Lung (tissue), 12 donors: Measurements from ENCODE around the gene CLCF1. TPM values are rescaled to one million over a fixed set of nuclear protein-coding genes. Genes with fewer than 3 reads are reported as not detected.

Experiments
- ATAC-seq: fragments of 200-7000 bp; cut with Tn5 transposase; one replicate; pipeline ENCODE4 v1.9.1; 2020; ENCODE audit warnings: moderate number of reproducible peaks; ENCODE audit not compliant: insufficient read depth, low FRiP score
- DNase-seq, 3 donors: peaks; one replicate each; pipeline ENCODE4 v3.0.0-alpha.2; 2013 to 2017
- H3K27ac ChIP-seq, 2 donors: one replicate each; pipeline ENCODE4 v1.5.1; 2013; ENCODE audit warnings: mild to moderate bottlenecking in 2 of 2, moderate library complexity in 2 of 2, control low read depth in 1 of 2, inconsistent platforms in 1 of 2, low read depth in 1 of 2, low read length in 1 of 2
- H3K27me3 ChIP-seq, 3 donors: one replicate each; pipeline ENCODE4 v1.5.1; 2013; ENCODE audit warnings: low read length in 2 of 3; ENCODE audit not compliant: control insufficient read depth in 3 of 3, insufficient read depth in 3 of 3
- H3K36me3 ChIP-seq, 4 donors: one replicate each; pipeline ENCODE4 v1.5.1; 2013; ENCODE audit warnings: low read length in 4 of 4, mild to moderate bottlenecking in 1 of 4, moderate library complexity in 1 of 4; ENCODE audit not compliant: control insufficient read depth in 4 of 4, insufficient read depth in 4 of 4
- H3K4me1 ChIP-seq, 5 donors: one replicate each; pipeline ENCODE4 v1.5.1; 2013; ENCODE audit warnings: low read length in 5 of 5, mild to moderate bottlenecking in 2 of 5, moderate library complexity in 1 of 5; ENCODE audit not compliant: control insufficient read depth in 5 of 5, insufficient read depth in 5 of 5
- H3K4me3 ChIP-seq: one replicate; pipeline ENCODE4 v1.5.1; 2013; ENCODE audit warnings: mild to moderate bottlenecking, control low read depth, moderate library complexity
- H3K9ac ChIP-seq, 2 donors: one replicate each; pipeline ENCODE4 v1.5.1; 2013; ENCODE audit warnings: low read length in 2 of 2, control low read depth in 1 of 2; ENCODE audit not compliant: insufficient read depth in 1 of 2
- H3K9me3 ChIP-seq, 4 donors: one replicate each; pipeline ENCODE4 v1.5.1; 2013; ENCODE audit warnings: low read length in 3 of 4, mild to moderate bottlenecking in 1 of 4, moderate library complexity in 1 of 4; ENCODE audit not compliant: control insufficient read depth in 4 of 4, insufficient read depth in 3 of 4
- CTCF ChIP-seq: IDR thresholded peaks from 2 replicates; pipeline ENCODE4 v1.5.1; 2012; ENCODE audit warnings: mild to moderate bottlenecking; ENCODE audit errors: control extremely low read depth, extremely low read depth
- WGBS, 2 donors: extraction: QIAGEN DNeasy Blood & Tissue Kit; methylation state at CpG; one replicate each; pipeline ENCODE4 v1.1.7; 2013; 5-methylcytosine and 5-hydroxymethylcytosine counted together
- polyA plus RNA-seq, 2 donors: library from polyadenylated mRNA; stranded (reverse); fragments of 200-250 nt; gene quantifications; one replicate each; pipeline ENCODE4 v1.2.1, GENCODE V29; 2013
- total RNA-seq, 2 donors: library from RNA; depleted of rRNA in 1 of 2; stranded (reverse); fragments of >200 nt in 1 of 2; gene quantifications; one replicate each; pipeline ENCODE4 v1.2.1, GENCODE V29; 2014 to 2021
- donor health status: control.
- donor health status: control.
- donor health status: Bipolar disorder and iron deficiency.
- donor health status: healthy.
- donor health status: DM: yes; HTN: yes; CAD: no.

CLCF1 gene
- total and polyA plus RNA-seq, 4 donors = 3.5 to 10.0 (median 8.7) TPM

- no peak overlapping the region for H3K4me3 ChIP-seq
- no peak overlapping the region for H3K9ac ChIP-seq
Measured at GRCh38 chr11:67393990-67394389, 20.6 kb upstream of the CLCF1 start.

GRCh38 chr11:67393437-67393836 lies 20.0 kb upstream of the CLCF1 start:
- no peak overlapping the region for H3K27ac ChIP-seq
- WGBS, 2 donors = 93 to 94% methylated on average over 18 of the region's 18 CpGs
- no peak overlapping the region for H3K4me3 ChIP-seq
- H3K9ac ChIP-seq = no peak overlapping the region
- H3K9me3 ChIP-seq = no peaks in the 10 kb centered on the region
- no peaks in the 10 kb centered on the region for H3K27me3 ChIP-seq
- ATAC-seq (no peak), DNase-seq (no peak)
- TF ChIP-seq CTCF = no peak
- peaks cover 0 to 29% (median 11%) of the 10 kb centered on the region in 4 donors for H3K36me3 ChIP-seq
- H3K4me1 ChIP-seq = peaks cover 0 to 20% (median 7%) of the 10 kb centered on the region in 5 donors

More at GRCh38 chr11:67393990-67394389, 20.6 kb upstream of the CLCF1 start:
- Histone ChIP-seq H3K9me3 (no peaks in the 10 kb centered on the region), H3K4me1 (peaks cover 0 to 20% (median 7%) of the 10 kb centered on the region in 5 donors), H3K27ac (no peak overlapping the region), H3K36me3 (peaks cover 2 to 34% (median 17%) of the 10 kb centered on the region in 4 donors), H3K27me3 (no peaks in the 10 kb centered on the region)
- DNase-seq = no peak
- WGBS, 2 donors = 83 to 89% methylated on average over 5 of the region's 5 CpGs
- no peak for TF ChIP-seq CTCF
- no peak for ATAC-seq

GRCh38 chr11:67392183-67392715 lies 18.9 kb upstream of the CLCF1 start:
- DNase-seq = no peak
- 8 to 10% methylated on average over 28 to 31 of the region's 31 CpGs for WGBS, 2 donors
- no peak for ATAC-seq

More at GRCh38 chr11:67392183-67392715, 18.9 kb upstream of the CLCF1 start:
- Histone ChIP-seq H3K9me3 (no peaks in the 10 kb centered on the region), H3K4me1 (peaks cover 0 to 14% (median 7%) of the 10 kb centered on the region in 5 donors), H3K9ac (no peak overlapping the region), H3K27ac (peak overlapping the region; percentile 47 to 78), H3K36me3 (peaks cover 0 to 18% (median 3%) of the 10 kb centered on the region in 4 donors), H3K4me3 (peak overlapping the region; percentile 84), H3K27me3 (peaks cover 0 to under 1% (median 0%) of the 10 kb centered on the region in 3 donors)
- no peak for TF ChIP-seq CTCF
